SU-DHL-6 (cell line): ENCODE measurements around the gene HORMAD2.
"Not testable (repeated sequence)": the region's sequence is repeated elsewhere in the genome, so short reads cannot be mapped to it uniquely, and the experiment has no call there.

Source experiments
- H2AFZ ChIP-seq: fragments of 200-600 bp; sonication (generic); 2 replicates; pipeline ENCODE4 v1.6.1; 2014; ENCODE audit warnings: low read depth, mild to moderate bottlenecking, moderate library complexity, mixed read lengths, antibody characterized with exemption, low read length; ENCODE audit not compliant: severe bottlenecking
- H3F3A ChIP-seq: fragments of 200-600 bp; shearing (Covaris generic); 2 replicates; pipeline ENCODE4 v1.6.0; 2016; ENCODE audit warnings: antibody characterized with exemption, mild to moderate bottlenecking; ENCODE audit not compliant: insufficient read depth
- H3K27ac ChIP-seq: fragments of 200-600 bp; sonication (generic); 2 replicates; pipeline ENCODE4 v1.5.1; 2016; ENCODE audit warnings: low read depth, mild to moderate bottlenecking, low read length, moderate library complexity, mixed read lengths
- H3K27me3 ChIP-seq: fragments of 200-600 bp; sonication (generic), shearing (Covaris generic); 2 replicates; pipeline ENCODE4 v1.6.0; 2014; ENCODE audit warnings: mild to moderate bottlenecking, low read length
- H3K36me3 ChIP-seq: fragments of 200-600 bp; sonication (generic); 2 replicates; pipeline ENCODE4 v1.6.1; 2014; ENCODE audit warnings: mild to moderate bottlenecking, low read length, mixed read lengths
- H3K4me2 ChIP-seq: fragments of 300-600, 200-600 bp; shearing (Covaris generic), sonication (generic); 2 replicates; pipeline ENCODE4 v1.6.0; 2014; ENCODE audit warnings: low read length, low read depth, mild to moderate bottlenecking; ENCODE audit not compliant: poor library complexity, severe bottlenecking
- H3K4me3 ChIP-seq: fragments of 200-600 bp; sonication (generic); 2 replicates; pipeline ENCODE4 v1.5.1; 2014; ENCODE audit warnings: antibody characterized with exemption, low read length, mild to moderate bottlenecking, mixed read lengths; ENCODE audit not compliant: insufficient read depth, poor library complexity, severe bottlenecking
- H3K79me2 ChIP-seq: fragments of 200-600 bp; sonication (generic); 2 replicates; pipeline ENCODE4 v1.6.1; 2014; ENCODE audit warnings: mild to moderate bottlenecking, low read length, moderate library complexity; ENCODE audit not compliant: insufficient read depth
- H3K9ac ChIP-seq: fragments of 200-600 bp; sonication (generic); 2 replicates; pipeline ENCODE4 v1.7.0; 2014; ENCODE audit warnings: mild to moderate bottlenecking, low read length
- H3K9me2 ChIP-seq: fragments of 200-600 bp; sonication (generic); replicated peaks from 2 replicates; pipeline ENCODE4 v1.6.1; 2014; ENCODE audit warnings: low read length; ENCODE audit not compliant: insufficient read depth
- H3K9me3 ChIP-seq: fragments of 200-600 bp; sonication (generic); 2 replicates; pipeline ENCODE4 v1.6.1; 2014; ENCODE audit warnings: low read length, mixed read lengths; ENCODE audit not compliant: insufficient read depth
- H4K20me1 ChIP-seq: fragments of 200-600 bp; sonication (generic); 2 replicates; pipeline ENCODE4 v1.6.1; 2014; ENCODE audit warnings: low read depth, mild to moderate bottlenecking, antibody characterized with exemption, low read length, moderate library complexity, mixed read lengths
- CTCF ChIP-seq: fragments of 200-600 bp; sonication (generic); IDR thresholded peaks from one replicate; pipeline ENCODE4 v1.5.1; 2017; ENCODE audit warnings: antibody characterized with exemption, mild to moderate bottlenecking, low read length, moderate library complexity; ENCODE audit not compliant: insufficient read depth, poor library complexity, severe bottlenecking
- EZH2phosphoT487 ChIP-seq: fragments of 200-600 bp; sonication (generic), shearing (Covaris generic); conservative IDR thresholded peaks from 2 replicates; pipeline ENCODE4 v1.6.1; 2018; ENCODE audit warnings: mild to moderate bottlenecking, antibody characterized with exemption, low read length, moderate library complexity, mixed read lengths

The HORMAD2 gene

DNA sequence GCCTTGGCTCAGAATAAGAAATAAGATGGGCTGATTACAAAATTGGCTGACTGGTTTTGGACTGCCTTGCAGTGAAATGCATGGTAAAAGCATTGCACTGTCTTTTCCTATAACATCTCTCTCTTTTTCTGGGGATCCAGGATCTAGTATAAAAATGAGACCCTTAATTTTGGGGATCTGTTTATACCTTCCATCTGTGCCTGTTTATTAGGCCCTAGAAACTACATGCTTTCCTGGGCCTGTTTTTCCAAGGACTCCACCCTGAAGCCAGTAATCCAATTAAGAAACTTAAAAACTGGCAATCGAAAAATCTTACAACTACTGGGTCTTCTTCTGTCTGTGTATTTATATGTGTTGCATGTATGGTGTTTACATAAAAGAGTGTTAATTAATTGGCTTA lies 14.5 kb downstream of the HORMAD2 start:
- no peak overlapping the region for H3K4me2 ChIP-seq
- no peak overlapping the region for H3K9ac ChIP-seq
- H3F3A ChIP-seq, result no peaks in the 10 kb centered on the region
- H2AFZ ChIP-seq, result no peak overlapping the region
- no peaks in the 10 kb centered on the region for H3K79me2 ChIP-seq
- no peak overlapping the region for H3K27ac ChIP-seq
- H3K36me3 ChIP-seq, result no peaks in the 10 kb centered on the region
- no peak overlapping the region for H3K4me3 ChIP-seq
- no peaks in the 10 kb centered on the region for H4K20me1 ChIP-seq
- no peaks in the 10 kb centered on the region for H3K27me3 ChIP-seq
- H3K9me3 ChIP-seq, result peaks cover 7% of the 10 kb centered on the region; the same call in 1 of the 2 replicates
- H3K9me2 ChIP-seq, result no peaks in the 10 kb centered on the region
- TF ChIP-seq EZH2phosphoT487 (no peak), CTCF (no peak)

- H3K4me2 ChIP-seq, result no peak overlapping the region
- peaks cover 7% of the 10 kb centered on the region; the same call in 1 of the 2 replicates for H3K9me3 ChIP-seq
- no peaks in the 10 kb centered on the region for H3F3A ChIP-seq
- no peak overlapping the region for H2AFZ ChIP-seq
- H3K9me2 ChIP-seq, result no peaks in the 10 kb centered on the region
- no peak overlapping the region for H3K27ac ChIP-seq
- no peak overlapping the region for H3K9ac ChIP-seq
- no peak for TF ChIP-seq EZH2phosphoT487
- no peak for TF ChIP-seq CTCF
- no peaks in the 10 kb centered on the region for H3K36me3 ChIP-seq
- H4K20me1 ChIP-seq, result no peaks in the 10 kb centered on the region
- no peak overlapping the region for H3K4me3 ChIP-seq
- H3K79me2 ChIP-seq, result no peaks in the 10 kb centered on the region
- H3K27me3 ChIP-seq, result no peaks in the 10 kb centered on the region
These were observed 17.6 kb downstream of the HORMAD2 start for GRCh38 chr22:30097861-30098260.

- not testable (repeated sequence) for H3K4me3 ChIP-seq, H3K9me2 ChIP-seq, H3K79me2 ChIP-seq, H4K20me1 ChIP-seq, H3F3A ChIP-seq, H3K4me2 ChIP-seq, H3K9me3 ChIP-seq, H3K36me3 ChIP-seq, H3K9ac ChIP-seq, H2AFZ ChIP-seq, H3K27me3 ChIP-seq, H3K27ac ChIP-seq
These were observed 20.5 kb downstream of the HORMAD2 start for GRCh38 chr22:30100770-30101169.

GRCh38 chr22:30104501-30105156 lies 24.4 kb downstream of the HORMAD2 start:
- no peaks in the 10 kb centered on the region for H3K79me2 ChIP-seq
- H3F3A ChIP-seq, result no peaks in the 10 kb centered on the region
- H3K4me2 ChIP-seq, result no peak overlapping the region
- no peaks in the 10 kb centered on the region for H4K20me1 ChIP-seq
- no peaks in the 10 kb centered on the region for H3K27me3 ChIP-seq
- H3K36me3 ChIP-seq, result no peaks in the 10 kb centered on the region
- H3K9ac ChIP-seq, result no peak overlapping the region
- no peaks in the 10 kb centered on the region for H3K9me2 ChIP-seq
- no peak overlapping the region for H2AFZ ChIP-seq
- H3K9me3 ChIP-seq, result no peaks in the 10 kb centered on the region
- H3K4me3 ChIP-seq, result no peak overlapping the region
- H3K27ac ChIP-seq, result no peak overlapping the region
- TF ChIP-seq EZH2phosphoT487, result no peak
- TF ChIP-seq CTCF, result no peak
